GM21737 (cell line): Measurements from ENCODE around the gene PTPRE.

Experiments
- ATAC-seq: cut with Tn5 transposase; IDR thresholded peaks from one replicate; pipeline ENCODE4 v1.9.1; 2021; ENCODE audit warnings: mild to moderate bottlenecking, moderate library complexity; ENCODE audit not compliant: unreplicated experiment

The PTPRE gene

GRCh38 chr10:127997271-127997670 is 90.4 kb downstream of the PTPRE start:
- no peak for ATAC-seq

GRCh38 chr10:127997937-127998336 is 91.0 kb downstream of the PTPRE start:
- ATAC-seq, result no peak

- no peak for ATAC-seq
Measured at GRCh38 chr10:127998501-127999144, 91.7 kb downstream of the PTPRE start.

GRCh38 chr10:127999297-128000129 is 92.6 kb downstream of the PTPRE start:
- no peak for ATAC-seq

- ATAC-seq, result no peak
Measured at GRCh38 chr10:128000471-128001362, 93.8 kb downstream of the PTPRE start.

- ATAC-seq, result no peak
Measured at GRCh38 chr10:128001363-128001745, 94.5 kb downstream of the PTPRE start.

- ATAC-seq, result no peak
Measured at GRCh38 chr10:128001849-128002248, 94.9 kb downstream of the PTPRE start.

GRCh38 chr10:128003521-128003920 is 96.6 kb downstream of the PTPRE start:
- ATAC-seq, result no peak

- ATAC-seq, result no peak
Measured at GRCh38 chr10:128005858-128006257, 99.0 kb downstream of the PTPRE start.

- ATAC-seq, result no peak
Measured at GRCh38 chr10:128007056-128007455, 100.2 kb downstream of the PTPRE start.

- no peak for ATAC-seq
Measured at GRCh38 chr10:128007971-128008370, 101.1 kb downstream of the PTPRE start.

GRCh38 chr10:128008521-128009250 is 101.8 kb downstream of the PTPRE start:
- no peak for ATAC-seq

- ATAC-seq, result no peak
Measured at GRCh38 chr10:128009372-128010126, 102.6 kb downstream of the PTPRE start.

- peak; percentile 85 for ATAC-seq
Measured at GRCh38 chr10:128011059-128011979, 104.4 kb downstream of the PTPRE start.

- no peak for ATAC-seq
Measured at GRCh38 chr10:128013626-128014025, 106.7 kb downstream of the PTPRE start.

- ATAC-seq, result no peak
Measured at GRCh38 chr10:128014236-128014635, 107.3 kb downstream of the PTPRE start.

- no peak for ATAC-seq
Measured at GRCh38 chr10:128016423-128017060, 109.6 kb downstream of the PTPRE start.

GRCh38 chr10:128017822-128018221 is 110.9 kb downstream of the PTPRE start:
- ATAC-seq, result no peak
